Right lobe of liver (tissue), 4 donors: Measurements from ENCODE around the gene TSC22D1.

ENCODE experiments used
- CTCF ChIP-seq, 4 donors: fragments of 200-600 bp in 3 of 4; fragments of 450-650 bp in 1 of 4; IDR thresholded peaks; one replicate each; pipeline versions ENCODE4 v1.5.1 to v1.8.0; 2016 to 2022; ENCODE audit warnings: antibody characterized with exemption in 4 of 4, mild to moderate bottlenecking in 2 of 4
- POLR2A ChIP-seq: fragments of 450-650 bp; IDR thresholded peaks from one replicate; pipeline ENCODE4 v1.6.1; 2017; ENCODE audit warnings: antibody characterized with exemption, mild to moderate bottlenecking
- donor health status: DM: no; HTN: no; CAD: no.
- donor health status: DM: no; HTN: no; CAD: no.
- donor health status: DM: no; HTN: yes; CAD: no.

GRCh38 chr13:44432650-44433049 lies 143.5 kb downstream of the TSC22D1 start:
- TF ChIP-seq CTCF (IDR thresholded peaks at IDR 0.05) (no peak), POLR2A (no peak)
